ENCODE data around the gene BBOX1.

DNA sequence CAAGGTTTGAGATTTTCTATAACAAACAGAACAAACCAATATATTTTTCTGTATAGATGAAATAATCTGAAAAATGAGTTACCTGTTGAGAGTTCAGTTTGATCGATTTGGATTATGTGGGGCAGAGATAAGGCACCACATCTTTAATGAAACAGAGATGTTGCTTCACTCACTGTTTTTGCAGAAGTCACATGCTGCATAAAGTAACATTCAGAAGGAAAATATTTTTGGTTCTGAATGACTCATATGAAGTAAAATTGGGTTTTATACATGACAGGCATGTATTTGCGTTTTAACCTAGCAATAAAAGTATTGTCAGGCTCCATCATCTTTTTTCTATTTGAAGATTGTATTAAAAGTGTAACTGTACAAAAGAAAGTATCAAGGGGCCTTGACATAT is 77.8 kb downstream of the BBOX1 start:
- TF ChIP-seq CTCF (IDR thresholded peaks at IDR 0.05; ENCODE audit: insufficient read depth, low read length, poor library complexity, severe bottlenecking), result no peak
- TF ChIP-seq EZH2phosphoT487 (conservative IDR thresholded peaks at IDR 0.05; ENCODE audit: low read length), result no peak

Data from SU-DHL-6 (cell line).